Kidney epithelial cell (primary cell): ENCODE measurements around the gene SORCS2. TPM values are rescaled to one million over a fixed set of nuclear protein-coding genes. Genes with fewer than 3 reads are reported as not detected.

Source experiments
- DNase-seq: peaks from one replicate; pipeline ENCODE4 v3.0.0-alpha.2; 2010; ENCODE audit warnings: low read depth
- H3K27me3 ChIP-seq: 2 replicates; pipeline ENCODE4 v1.6.0; 2011; ENCODE audit warnings: low read length; ENCODE audit not compliant: control insufficient read depth, insufficient read depth
- H3K36me3 ChIP-seq: 2 replicates; pipeline ENCODE4 v1.5.1; 2011; ENCODE audit warnings: low read length; ENCODE audit not compliant: control insufficient read depth, insufficient read depth
- H3K4me3 ChIP-seq: 2 replicates; pipeline ENCODE4 v1.5.1; 2011; ENCODE audit warnings: low read depth, mild to moderate bottlenecking, control low read depth, low read length
- CTCF ChIP-seq: IDR thresholded peaks from 2 replicates; pipeline ENCODE4 v1.5.1; 2011; ENCODE audit warnings: mild to moderate bottlenecking, moderate library complexity, low read length, control low read depth, inconsistent platforms; ENCODE audit not compliant: insufficient read depth, poor library complexity, severe bottlenecking
- total RNA-seq: library from RNA; depleted of rRNA; stranded (reverse); fragments of >200 nt; gene quantifications from 2 replicates; pipeline ENCODE4 v1.2.3, GENCODE V29; 2015

The SORCS2 gene
- total RNA-seq, 1 donor from 2014 or later = 1.4 TPM

GRCh38 chr4:7630568-7631287 lies 438.4 kb downstream of the SORCS2 start:
- no peak overlapping the region for H3K4me3 ChIP-seq
- no peak for TF ChIP-seq CTCF
- no peaks in the 10 kb centered on the region for H3K36me3 ChIP-seq
- H3K27me3 ChIP-seq = peaks cover 4% of the 10 kb centered on the region
- peak; percentile 16 for DNase-seq

GRCh38 chr4:7631288-7632014 lies 439.1 kb downstream of the SORCS2 start:
- DNase-seq = no peak
- TF ChIP-seq CTCF = no peak
- no peak overlapping the region for H3K4me3 ChIP-seq
- H3K36me3 ChIP-seq = no peaks in the 10 kb centered on the region
- peaks cover 4% of the 10 kb centered on the region for H3K27me3 ChIP-seq

- no peak for DNase-seq
- H3K27me3 ChIP-seq = peaks cover 4% of the 10 kb centered on the region
- no peak for TF ChIP-seq CTCF
- no peaks in the 10 kb centered on the region for H3K36me3 ChIP-seq
- no peak overlapping the region for H3K4me3 ChIP-seq
Observed at GRCh38 chr4:7632341-7632740, 440.0 kb downstream of the SORCS2 start.

- Histone ChIP-seq H3K4me3 (no peak overlapping the region), H3K27me3 (peaks cover 4% of the 10 kb centered on the region), H3K36me3 (no peaks in the 10 kb centered on the region)
- no peak for TF ChIP-seq CTCF
- no peak for DNase-seq
Observed at GRCh38 chr4:7632971-7633370, 440.6 kb downstream of the SORCS2 start.

DNA sequence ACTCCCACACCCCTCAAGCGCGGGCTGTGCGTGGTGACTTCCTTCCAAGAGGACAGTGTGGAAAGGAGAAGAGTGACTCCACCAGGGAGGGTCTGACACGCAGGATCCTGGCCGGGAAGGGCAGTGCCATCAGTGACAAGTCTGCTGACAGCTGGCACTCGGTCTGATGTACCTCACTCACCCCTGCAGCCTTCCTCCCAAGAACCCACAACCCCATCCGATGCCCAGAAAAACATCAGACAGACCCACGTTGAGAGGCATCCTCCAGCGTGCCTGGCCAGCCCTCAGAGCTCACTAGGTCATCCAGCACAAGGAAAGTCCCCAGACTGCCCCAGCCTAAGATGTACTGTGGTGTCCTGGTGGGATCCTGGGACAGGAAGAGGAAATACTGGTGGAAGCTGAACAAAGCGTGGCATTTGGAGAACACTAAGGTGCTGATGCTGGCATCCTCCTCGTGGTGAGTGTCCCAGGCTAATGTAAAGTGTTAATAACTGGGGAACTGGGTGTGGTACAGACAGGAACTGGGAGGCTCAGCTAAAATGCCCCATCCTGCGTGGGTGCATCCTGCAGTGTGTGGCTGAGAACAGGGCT lies 442.4 kb downstream of the SORCS2 start:
- Histone ChIP-seq H3K27me3 (peaks cover 4% of the 10 kb centered on the region), H3K4me3 (no peak overlapping the region), H3K36me3 (no peaks in the 10 kb centered on the region)
- no peak for TF ChIP-seq CTCF
- DNase-seq = no peak
